ENCODE results near the gene NCLN. TPM values are rescaled to one million over a fixed set of nuclear protein-coding genes. Genes with fewer than 3 reads are reported as not detected.
A peak's percentile ranks its signal among the peaks of the same experiment; 100 is the strongest.
"Not testable (repeated sequence)": the region's sequence is repeated elsewhere in the genome, so short reads cannot be mapped to it uniquely, and the experiment has no call there.

Gene NCLN
- total RNA-seq, 2 donors from 2014 or later = 84.4 to 196 TPM

GRCh38 chr19:3162418-3163229 is 23.1 kb upstream of the NCLN start:
- no peak for ATAC-seq
- DNase-seq (ENCODE audit: low spot score) = no peak
- Mint-ChIP-seq H3K4me3 (no peak overlapping the region), H3K9me3 (no peaks in the 10 kb centered on the region), H3K27me3 (peaks cover 0 to 2% of the 10 kb centered on the region in 2 donors), H3K27ac (peak overlapping the region in 1 of 2 donors; percentile 76), H3K36me3 (peaks cover 11% of the 10 kb centered on the region), H3K4me1 (ENCODE audit: low read depth in 2 of 2) (peaks cover 23 to 34% of the 10 kb centered on the region in 2 donors)

GRCh38 chr19:3163230-3163886 is 22.4 kb upstream of the NCLN start:
- ATAC-seq (peak; percentile 85 to 90), DNase-seq (ENCODE audit: low spot score) (peak; percentile 84)
- Mint-ChIP-seq H3K27ac (peak overlapping the region; percentile 35 to 76), H3K4me3 (no peak overlapping the region), H3K27me3 (no peaks in the 10 kb centered on the region), H3K4me1 (ENCODE audit: low read depth in 2 of 2) (peaks cover 23 to 31% of the 10 kb centered on the region in 2 donors), H3K36me3 (peaks cover 11% of the 10 kb centered on the region), H3K9me3 (no peaks in the 10 kb centered on the region)

GRCh38 chr19:3163943-3164342 is 21.8 kb upstream of the NCLN start:
- peaks cover 11% of the 10 kb centered on the region for H3K36me3 Mint-ChIP-seq

GRCh38 chr19:3167533-3168272 is 18.0 kb upstream of the NCLN start:
- Mint-ChIP-seq H3K4me1 (ENCODE audit: low read depth in 2 of 2) (peaks cover 11 to 17% of the 10 kb centered on the region in 2 donors), H3K9me3 (no peaks in the 10 kb centered on the region), H3K36me3 (peaks cover 5% of the 10 kb centered on the region), H3K4me3 (no peak overlapping the region), H3K27me3 (no peaks in the 10 kb centered on the region), H3K27ac (no peak overlapping the region)
- ATAC-seq (no peak), DNase-seq (ENCODE audit: low spot score) (no peak)

More at GRCh38 chr19:3163943-3164342, 21.8 kb upstream of the NCLN start:
- no peak overlapping the region for H3K27ac Mint-ChIP-seq
- no peaks in the 10 kb centered on the region for H3K27me3 Mint-ChIP-seq
- no peaks in the 10 kb centered on the region for H3K9me3 Mint-ChIP-seq
- H3K4me1 Mint-ChIP-seq (ENCODE audit: low read depth in 2 of 2) = peaks cover 20 to 27% of the 10 kb centered on the region in 2 donors
- no peak overlapping the region for H3K4me3 Mint-ChIP-seq
- DNase-seq (ENCODE audit: low spot score) (no peak), ATAC-seq (no peak)

- peak; percentile 45 to 46 for ATAC-seq
- H3K4me3 Mint-ChIP-seq = no peak overlapping the region
- no peaks in the 10 kb centered on the region for H3K9me3 Mint-ChIP-seq
Observed at GRCh38 chr19:3171894-3172672, 13.6 kb upstream of the NCLN start.

GRCh38 chr19:3172673-3173000 is 13.1 kb upstream of the NCLN start:
- H3K4me1 Mint-ChIP-seq (ENCODE audit: low read depth in 2 of 2) = peaks cover 13 to 14% of the 10 kb centered on the region in 2 donors
- H3K9me3 Mint-ChIP-seq; DNase-seq (ENCODE audit: low spot score); H3K27ac Mint-ChIP-seq; ATAC-seq; H3K36me3 Mint-ChIP-seq; H3K27me3 Mint-ChIP-seq; H3K4me3 Mint-ChIP-seq: not testable (repeated sequence)

More at GRCh38 chr19:3171894-3172672, 13.6 kb upstream of the NCLN start:
- Mint-ChIP-seq H3K27me3 (no peaks in the 10 kb centered on the region), H3K27ac (no peak overlapping the region), H3K36me3 (no peaks in the 10 kb centered on the region), H3K4me1 (ENCODE audit: low read depth in 2 of 2) (peaks cover 11 to 14% of the 10 kb centered on the region in 2 donors)
- DNase-seq (ENCODE audit: low spot score) = no peak

GRCh38 chr19:3175781-3176714 is 9.7 kb upstream of the NCLN start:
- H3K9me3 Mint-ChIP-seq = no peaks in the 10 kb centered on the region
- peaks cover 31 to 33% of the 10 kb centered on the region in 2 donors for H3K4me1 Mint-ChIP-seq (ENCODE audit: low read depth in 2 of 2)
- H3K4me3 Mint-ChIP-seq = no peak overlapping the region
- ATAC-seq (no peak), DNase-seq (ENCODE audit: low spot score) (no peak)
- H3K36me3 Mint-ChIP-seq = no peaks in the 10 kb centered on the region
- no peaks in the 10 kb centered on the region for H3K27me3 Mint-ChIP-seq
- peak overlapping the region; percentile 62 to 82 for H3K27ac Mint-ChIP-seq

GRCh38 chr19:3176715-3177501 is 8.8 kb upstream of the NCLN start:
- Mint-ChIP-seq H3K27ac (peak overlapping the region; percentile 62 to 82), H3K4me1 (ENCODE audit: low read depth in 2 of 2) (peaks cover 31 to 33% of the 10 kb centered on the region in 2 donors), H3K9me3 (no peaks in the 10 kb centered on the region), H3K4me3 (peak overlapping the region; percentile 51), H3K27me3 (no peaks in the 10 kb centered on the region), H3K36me3 (no peaks in the 10 kb centered on the region)
- ATAC-seq = peak in 1 of 2 donors; percentile 58
- DNase-seq (ENCODE audit: low spot score) = no peak

GRCh38 chr19:3178377-3178972 is 7.3 kb upstream of the NCLN start, which contains the start of gene S1PR4:
Gene S1PR4 (plus strand): TSS chr19:3178769. CDS start chr19:3178793, 24 bp downstream.
- Mint-ChIP-seq H3K27ac (peak within 1 kb of the TSS; percentile 93 to 99), H3K9me3 (no peaks in the 10 kb centered on the region), H3K36me3 (no peaks in the 10 kb centered on the region), H3K27me3 (no peaks in the 10 kb centered on the region), H3K4me3 (peak within 1 kb of the TSS; percentile 96), H3K4me1 (ENCODE audit: low read depth in 2 of 2) (peaks cover 31 to 33% of the 10 kb centered on the region in 2 donors)
- DNase-seq (ENCODE audit: low spot score) = no peak
- ATAC-seq = peak; percentile 80 to 81

GRCh38 chr19:3178973-3179738 is 6.6 kb upstream of the NCLN start:
- peak overlapping the region; percentile 93 to 99 for H3K27ac Mint-ChIP-seq
- ATAC-seq (peak; percentile 41 to 73), DNase-seq (ENCODE audit: low spot score) (no peak)
- H3K4me3 Mint-ChIP-seq = peak overlapping the region; percentile 96
- H3K4me1 Mint-ChIP-seq (ENCODE audit: low read depth in 2 of 2) = peaks cover 34 to 38% of the 10 kb centered on the region in 2 donors
- H3K9me3 Mint-ChIP-seq = no peaks in the 10 kb centered on the region
- H3K36me3 Mint-ChIP-seq = no peaks in the 10 kb centered on the region
- no peaks in the 10 kb centered on the region for H3K27me3 Mint-ChIP-seq

- H3K27ac Mint-ChIP-seq = peak overlapping the region; percentile 93 to 99
- no peaks in the 10 kb centered on the region for H3K27me3 Mint-ChIP-seq
- no peaks in the 10 kb centered on the region for H3K9me3 Mint-ChIP-seq
- H3K4me1 Mint-ChIP-seq (ENCODE audit: low read depth in 2 of 2) = peaks cover 41 to 45% of the 10 kb centered on the region in 2 donors
- ATAC-seq = peak; percentile 58 to 61
- no peak for DNase-seq (ENCODE audit: low spot score)
- H3K4me3 Mint-ChIP-seq = peak overlapping the region; percentile 96
- no peaks in the 10 kb centered on the region for H3K36me3 Mint-ChIP-seq
Observed at GRCh38 chr19:3179739-3180293, 5.9 kb upstream of the NCLN start.

All from natural killer cell treated with Interleukin-12 subunit alpha and Interleukin-12 subunit beta and Interleukin-15 and Interleukin-18, amount 100 ng/mL, for 72 hours (primary cell).